Pericardium fibroblast (primary cell): ENCODE measurements around the gene ZSWIM8. TPM values are rescaled to one million over a fixed set of nuclear protein-coding genes. Genes with fewer than 3 reads are reported as not detected.

Experiments
- total RNA-seq: library from RNA; depleted of rRNA; stranded (reverse); fragments of >200 nt; gene quantifications from 2 replicates; pipeline ENCODE4 v1.2.3, GENCODE V29; 2015

The ZSWIM8 gene
- 47.4 and 76.1 TPM in 2 replicates for total RNA-seq

GRCh38 chr10:73785211-73785720, at the start of gene ZSWIM8:
ZSWIM8 (plus strand) TSS chr10:73785606; CDS start chr10:73785879, 273 bp downstream.

GRCh38 chr10:73743905-73744663, 41.3 kb upstream of the ZSWIM8 start, which contains the start of gene SEC24C:
SEC24C (plus strand) TSS chr10:73744372; CDS start chr10:73746833, 2,461 bp downstream.

GRCh38 chr10:73781879-73782748, 3.3 kb upstream of the ZSWIM8 start, which contains the start of gene CHCHD1:
CHCHD1 (plus strand) TSS chr10:73782048; CDS start chr10:73782076, 28 bp downstream.

Other genes with a start within 250 kb of the ZSWIM8 start
- 5.1 and 11.8 TPM in 2 replicates for gene USP54, start 194.3 kb upstream of the ZSWIM8 start, total RNA-seq
- gene MYOZ1, start 144.1 kb upstream of the ZSWIM8 start, total RNA-seq: not detected in 2 replicates
- gene SYNPO2L, start 129.6 kb upstream of the ZSWIM8 start, total RNA-seq: 0.68 and 0.93 TPM in 2 replicates
- 1.5 and 3.5 TPM in 2 replicates for gene AGAP5, start 87.5 kb upstream of the ZSWIM8 start, total RNA-seq
- gene SEC24C, start 41.2 kb upstream of the ZSWIM8 start, total RNA-seq: 37.5 and 46.1 TPM in 2 replicates
- 31.2 and 32.2 TPM in 2 replicates for gene CHCHD1, start 3.6 kb upstream of the ZSWIM8 start, total RNA-seq
- 11.3 and 24.4 TPM in 2 replicates for gene NDST2, start 26.0 kb downstream of the ZSWIM8 start, total RNA-seq
- gene CAMK2G, start 88.9 kb downstream of the ZSWIM8 start, total RNA-seq: 10.9 and 16.1 TPM in 2 replicates
- 52.7 and 77.5 TPM in 2 replicates for gene PLAU, start 125.5 kb downstream of the ZSWIM8 start, total RNA-seq
- gene VCL, start 212.5 kb downstream of the ZSWIM8 start, total RNA-seq: 101 and 277 TPM in 2 replicates